Measurements from ENCODE around the gene MRPS5.

Gene MRPS5

DNA sequence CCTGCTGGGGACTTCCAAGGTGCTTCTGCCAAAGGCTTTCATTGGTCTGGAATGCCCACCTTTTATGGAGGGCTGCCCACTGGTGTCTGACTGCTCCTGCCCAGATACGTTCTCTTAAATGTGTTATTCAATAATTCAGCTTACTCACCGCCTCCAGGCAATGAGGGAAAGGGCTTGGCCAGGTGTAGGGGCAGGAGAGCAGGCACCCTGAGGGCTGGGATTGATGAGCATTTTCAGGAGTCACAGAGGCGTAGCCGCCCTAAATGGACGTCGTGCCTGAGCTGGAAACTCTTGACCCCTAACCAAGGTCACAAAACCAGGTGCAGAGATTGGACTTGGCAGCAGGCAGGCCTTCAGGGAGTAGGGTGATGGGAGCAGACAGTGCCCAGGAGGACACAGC is 69.3 kb downstream of the MRPS5 start:
- H3K27ac ChIP-seq (ENCODE audit: low read depth, low read length): no peak overlapping the region
- no peaks in the 10 kb centered on the region for H3K9me3 ChIP-seq (ENCODE audit: insufficient read depth, low read depth, low read length)
- H3K36me3 ChIP-seq (ENCODE audit: insufficient read depth, low read length): no peaks in the 10 kb centered on the region
- H3K4me1 ChIP-seq (ENCODE audit: insufficient read depth, low read length): peaks cover 3% of the 10 kb centered on the region; the same call in 1 of the 2 replicates
- H3K9ac ChIP-seq (ENCODE audit: low read depth, low read length): no peak overlapping the region
- 91% methylated on average over 6 of the region's 6 CpGs for WGBS
- no peaks in the 10 kb centered on the region for H3K27me3 ChIP-seq (ENCODE audit: insufficient read depth, low read length)
- H3K4me3 ChIP-seq (ENCODE audit: low read length): no peak overlapping the region

- H3K4me1 ChIP-seq (ENCODE audit: insufficient read depth, low read length): peaks cover 3% of the 10 kb centered on the region; the same call in 1 of the 2 replicates
- no peak overlapping the region for H3K9ac ChIP-seq (ENCODE audit: low read depth, low read length)
- H3K27me3 ChIP-seq (ENCODE audit: insufficient read depth, low read length): no peaks in the 10 kb centered on the region
- WGBS: 89% methylated on average over 10 of the region's 10 CpGs
- H3K27ac ChIP-seq (ENCODE audit: low read depth, low read length): no peak overlapping the region
- H3K4me3 ChIP-seq (ENCODE audit: low read length): no peak overlapping the region
- no peaks in the 10 kb centered on the region for H3K9me3 ChIP-seq (ENCODE audit: insufficient read depth, low read depth, low read length)
- no peaks in the 10 kb centered on the region for H3K36me3 ChIP-seq (ENCODE audit: insufficient read depth, low read length)
Observed at GRCh38 chr2:95051626-95052025, 70.0 kb downstream of the MRPS5 start.

- no peak overlapping the region for H3K9ac ChIP-seq (ENCODE audit: low read depth, low read length)
- H3K36me3 ChIP-seq (ENCODE audit: insufficient read depth, low read length): no peaks in the 10 kb centered on the region
- H3K27me3 ChIP-seq (ENCODE audit: insufficient read depth, low read length): no peaks in the 10 kb centered on the region
- no peak overlapping the region for H3K4me3 ChIP-seq (ENCODE audit: low read length)
- 92% methylated on average over 7 of the region's 7 CpGs for WGBS
- no peak overlapping the region for H3K27ac ChIP-seq (ENCODE audit: low read depth, low read length)
- no peaks in the 10 kb centered on the region for H3K9me3 ChIP-seq (ENCODE audit: insufficient read depth, low read depth, low read length)
- H3K4me1 ChIP-seq (ENCODE audit: insufficient read depth, low read length): peaks cover 3% of the 10 kb centered on the region; the same call in 1 of the 2 replicates
Observed at GRCh38 chr2:95050385-95051300, 71.0 kb downstream of the MRPS5 start.

DNA sequence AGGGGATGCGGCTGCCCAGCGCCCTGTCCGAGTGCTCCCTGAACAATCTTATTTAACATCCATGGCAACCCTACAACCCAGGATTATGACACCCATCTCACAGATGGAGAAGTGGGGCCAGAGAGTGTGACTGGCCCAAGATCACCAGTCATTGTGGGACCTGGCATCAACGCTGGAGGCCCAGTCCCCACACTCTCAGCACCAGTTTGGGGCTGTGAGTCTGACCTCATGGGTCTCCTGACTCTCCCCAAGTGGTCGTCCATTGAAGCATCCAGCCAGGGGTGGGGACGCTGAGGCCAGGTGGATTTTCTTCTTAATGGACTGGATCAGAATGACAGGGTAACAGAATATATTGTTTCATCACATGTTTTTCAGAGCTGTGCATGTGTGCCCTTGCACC is 71.6 kb downstream of the MRPS5 start:
- peaks cover 3% of the 10 kb centered on the region; the same call in 1 of the 2 replicates for H3K4me1 ChIP-seq (ENCODE audit: insufficient read depth, low read length)
- no peaks in the 10 kb centered on the region for H3K36me3 ChIP-seq (ENCODE audit: insufficient read depth, low read length)
- H3K27ac ChIP-seq (ENCODE audit: low read depth, low read length): no peak overlapping the region
- WGBS: 89% methylated on average over 5 of the region's 6 CpGs
- H3K4me3 ChIP-seq (ENCODE audit: low read length): no peak overlapping the region
- no peaks in the 10 kb centered on the region for H3K9me3 ChIP-seq (ENCODE audit: insufficient read depth, low read depth, low read length)
- H3K27me3 ChIP-seq (ENCODE audit: insufficient read depth, low read length): no peaks in the 10 kb centered on the region
- H3K9ac ChIP-seq (ENCODE audit: low read depth, low read length): no peak overlapping the region

DNA sequence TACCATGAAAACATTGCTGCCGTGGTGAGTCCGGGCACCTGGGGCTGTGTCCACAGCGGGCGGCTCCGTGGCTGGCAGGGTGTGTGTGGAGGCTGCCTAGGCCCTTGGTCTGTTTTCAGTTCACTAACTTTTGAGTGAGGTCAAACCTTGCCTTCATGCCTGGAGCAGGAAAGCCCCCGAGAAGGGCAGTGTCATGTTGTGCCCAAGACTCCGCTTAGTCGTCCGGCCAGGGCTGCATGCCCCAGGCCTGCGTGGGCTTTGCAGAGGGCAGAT is 72.0 kb downstream of the MRPS5 start:
- 92% methylated on average over 10 of the region's 10 CpGs for WGBS
- H3K9me3 ChIP-seq (ENCODE audit: insufficient read depth, low read depth, low read length): no peaks in the 10 kb centered on the region
- no peaks in the 10 kb centered on the region for H3K36me3 ChIP-seq (ENCODE audit: insufficient read depth, low read length)
- H3K4me1 ChIP-seq (ENCODE audit: insufficient read depth, low read length): peaks cover 3% of the 10 kb centered on the region; the same call in 1 of the 2 replicates
- no peaks in the 10 kb centered on the region for H3K27me3 ChIP-seq (ENCODE audit: insufficient read depth, low read length)
- H3K4me3 ChIP-seq (ENCODE audit: low read length): no peak overlapping the region
- H3K27ac ChIP-seq (ENCODE audit: low read depth, low read length): no peak overlapping the region
- H3K9ac ChIP-seq (ENCODE audit: low read depth, low read length): no peak overlapping the region

- Histone ChIP-seq H3K9me3 (ENCODE audit: insufficient read depth, low read depth, low read length) (no peaks in the 10 kb centered on the region), H3K4me1 (ENCODE audit: insufficient read depth, low read length) (peaks cover 3% of the 10 kb centered on the region; the same call in 1 of the 2 replicates), H3K27ac (ENCODE audit: low read depth, low read length) (no peak overlapping the region), H3K4me3 (ENCODE audit: low read length) (no peak overlapping the region), H3K27me3 (ENCODE audit: insufficient read depth, low read length) (no peaks in the 10 kb centered on the region), H3K9ac (ENCODE audit: low read depth, low read length) (no peak overlapping the region), H3K36me3 (ENCODE audit: insufficient read depth, low read length) (no peaks in the 10 kb centered on the region)
- 90% methylated on average over 15 of the region's 15 CpGs for WGBS
Observed at GRCh38 chr2:95048825-95049682, 72.6 kb downstream of the MRPS5 start.

DNA sequence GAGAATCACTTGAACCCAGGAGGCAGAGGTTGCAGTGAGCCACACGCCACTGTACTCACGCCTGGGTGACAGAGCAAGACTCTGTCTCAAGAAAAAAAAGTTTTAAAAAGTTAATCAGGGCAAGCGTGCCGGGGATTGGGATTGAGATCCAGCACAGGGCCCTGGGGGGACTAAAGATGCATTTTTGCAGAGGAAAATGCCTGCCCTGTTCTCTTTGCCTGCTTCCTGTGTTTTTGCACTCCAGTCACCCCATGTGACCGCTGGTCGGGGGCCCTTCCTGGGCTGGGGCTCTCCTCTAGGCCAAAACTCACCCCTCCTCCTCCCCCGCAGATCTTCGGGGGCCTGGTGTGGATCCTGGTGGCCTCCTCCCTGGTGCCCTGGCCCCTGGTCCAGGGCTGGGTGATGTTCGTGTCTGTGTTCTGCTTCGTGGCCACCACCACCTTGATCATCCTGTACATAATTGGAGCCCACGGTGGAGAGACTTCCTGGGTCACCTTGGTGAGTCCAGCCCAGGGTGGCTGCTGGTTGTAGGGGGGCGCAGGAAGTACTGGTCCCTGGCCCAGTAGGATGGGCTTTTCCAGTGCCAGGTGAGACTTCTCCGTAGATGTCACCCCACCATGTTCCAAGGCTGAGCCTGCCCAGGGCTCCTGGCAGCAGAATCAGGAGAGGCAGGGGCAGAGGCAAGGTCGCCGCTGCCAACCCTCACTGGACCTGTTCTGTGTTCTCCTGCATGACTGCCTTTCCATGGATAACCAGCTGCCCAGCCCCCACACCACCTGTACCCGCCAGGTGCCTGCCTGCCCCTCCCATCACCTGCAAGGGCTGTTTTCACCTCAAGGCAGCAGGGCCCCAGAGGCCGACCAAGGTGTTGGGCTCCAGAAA is 73.7 kb downstream of the MRPS5 start:
- Histone ChIP-seq H3K36me3 (ENCODE audit: insufficient read depth, low read length) (no peaks in the 10 kb centered on the region), H3K4me3 (ENCODE audit: low read length) (no peak overlapping the region), H3K4me1 (ENCODE audit: insufficient read depth, low read length) (peaks cover 4% of the 10 kb centered on the region; the same call in 1 of the 2 replicates), H3K9me3 (ENCODE audit: insufficient read depth, low read depth, low read length) (no peaks in the 10 kb centered on the region), H3K9ac (ENCODE audit: low read depth, low read length) (no peak overlapping the region), H3K27ac (ENCODE audit: low read depth, low read length) (no peak overlapping the region), H3K27me3 (ENCODE audit: insufficient read depth, low read length) (no peaks in the 10 kb centered on the region)
- WGBS: 91% methylated on average over 17 of the region's 17 CpGs

DNA sequence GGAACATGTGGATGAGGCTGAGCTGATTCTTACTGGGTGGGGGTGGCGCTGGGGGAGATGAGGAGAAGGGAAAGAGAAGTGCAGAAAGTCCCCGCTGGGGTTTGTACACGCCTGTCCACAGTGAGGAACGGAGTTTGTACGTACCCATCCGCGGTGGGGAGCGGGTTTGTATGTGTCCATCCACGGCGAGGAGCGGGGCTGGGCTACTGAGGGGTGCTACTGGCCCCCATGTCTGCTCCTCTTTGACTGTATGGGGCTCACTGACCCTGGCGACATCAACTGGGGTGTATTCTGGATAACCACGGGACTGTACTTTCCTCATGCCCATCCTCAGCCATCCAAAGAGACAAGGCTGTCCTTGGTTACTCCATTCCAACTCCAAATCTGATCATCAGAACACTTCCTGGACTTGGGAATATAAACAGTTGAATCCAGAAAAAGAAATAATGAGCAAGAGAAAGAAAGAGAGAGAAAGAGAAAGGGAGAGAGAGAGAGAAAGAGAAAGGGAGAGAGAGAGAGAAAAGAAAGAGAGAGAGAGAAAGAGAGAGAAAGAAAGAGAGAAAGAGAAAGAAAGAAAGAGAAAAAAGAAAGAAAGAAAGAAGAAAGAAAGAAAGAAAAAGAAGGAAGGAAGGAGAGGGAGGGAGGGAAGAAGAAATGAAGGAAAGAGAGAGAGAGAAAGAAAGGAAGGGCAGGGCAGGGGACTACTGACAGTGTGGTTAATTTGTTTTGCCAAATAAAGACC is 75.1 kb downstream of the MRPS5 start:
- no peak overlapping the region for H3K4me3 ChIP-seq (ENCODE audit: low read length)
- H3K9ac ChIP-seq (ENCODE audit: low read depth, low read length): no peak overlapping the region
- 91% methylated on average over 13 of the region's 13 CpGs for WGBS

DNA sequence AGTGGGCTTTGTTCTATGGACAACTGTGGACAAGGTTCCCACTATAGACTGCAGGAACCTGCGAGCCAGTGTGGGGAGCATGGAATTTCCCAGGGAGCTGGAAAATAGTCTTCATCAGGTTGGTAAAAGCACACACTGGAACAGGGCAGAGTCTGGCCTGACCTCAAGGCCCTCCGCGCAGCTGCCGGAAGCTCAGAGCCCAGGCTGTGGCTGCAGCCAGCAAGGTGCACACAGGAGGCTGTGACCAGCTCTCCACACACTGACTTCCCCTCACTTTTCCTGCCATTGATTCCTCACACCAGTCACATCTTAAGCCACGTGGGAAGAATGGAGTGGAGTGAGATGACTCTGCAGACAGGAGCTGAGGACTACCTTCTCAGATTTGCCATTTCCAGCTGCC is 77.0 kb downstream of the MRPS5 start:
- no peak overlapping the region for H3K27ac ChIP-seq (ENCODE audit: low read depth, low read length)
- H3K36me3 ChIP-seq (ENCODE audit: insufficient read depth, low read length): no peaks in the 10 kb centered on the region
- no peaks in the 10 kb centered on the region for H3K27me3 ChIP-seq (ENCODE audit: insufficient read depth, low read length)
- H3K9ac ChIP-seq (ENCODE audit: low read depth, low read length): no peak overlapping the region
- no peaks in the 10 kb centered on the region for H3K9me3 ChIP-seq (ENCODE audit: insufficient read depth, low read depth, low read length)
- 93% methylated on average over 5 of the region's 5 CpGs for WGBS
- H3K4me3 ChIP-seq (ENCODE audit: low read length): no peak overlapping the region
- peaks cover 4% of the 10 kb centered on the region; the same call in 1 of the 2 replicates for H3K4me1 ChIP-seq (ENCODE audit: insufficient read depth, low read length)

More for the DNA sequence above, 75.1 kb downstream of the MRPS5 start:
- Histone ChIP-seq H3K27ac (ENCODE audit: low read depth, low read length) (no peak overlapping the region), H3K27me3 (ENCODE audit: insufficient read depth, low read length) (no peaks in the 10 kb centered on the region), H3K9me3 (ENCODE audit: insufficient read depth, low read depth, low read length) (no peaks in the 10 kb centered on the region), H3K4me1 (ENCODE audit: insufficient read depth, low read length) (peaks cover 4% of the 10 kb centered on the region; the same call in 1 of the 2 replicates), H3K36me3 (ENCODE audit: insufficient read depth, low read length) (no peaks in the 10 kb centered on the region)
